HUES6 (cell line): Measurements from ENCODE around the gene SORT1.

Source experiments
- H3K27ac ChIP-seq: 2 replicates; pipeline ENCODE4 v1.7.0; 2013; ENCODE audit warnings: low read depth, mild to moderate bottlenecking, low read length, inconsistent platforms
- H3K27me3 ChIP-seq: 2 replicates; pipeline ENCODE4 v1.6.1; 2013; ENCODE audit warnings: low read length; ENCODE audit not compliant: control insufficient read depth, insufficient read depth
- H3K36me3 ChIP-seq: 2 replicates; pipeline ENCODE4 v1.6.1; 2013; ENCODE audit warnings: low read length; ENCODE audit not compliant: control insufficient read depth, insufficient read depth
- H3K4me1 ChIP-seq: 2 replicates; pipeline ENCODE4 v1.6.1; 2013; ENCODE audit warnings: low read length; ENCODE audit not compliant: control insufficient read depth, insufficient read depth
- H3K4me3 ChIP-seq: 2 replicates; pipeline ENCODE4 v1.5.1; 2013; ENCODE audit warnings: low read depth, low read length
- H3K9ac ChIP-seq: one replicate; pipeline ENCODE4 v1.6.1; 2013; ENCODE audit warnings: mild to moderate bottlenecking, low read length
- H3K9me3 ChIP-seq: 2 replicates; pipeline ENCODE4 v1.6.1; 2013; ENCODE audit warnings: low read depth, low read length; ENCODE audit not compliant: control insufficient read depth, insufficient read depth

SORT1 gene

GRCh38 chr1:109338608-109339007 lies 59.1 kb downstream of the SORT1 start:
- H3K4me3 ChIP-seq = no peak overlapping the region
- no peak overlapping the region for H3K27ac ChIP-seq
- H3K9me3 ChIP-seq = no peaks in the 10 kb centered on the region
- no peaks in the 10 kb centered on the region for H3K4me1 ChIP-seq
- no peak overlapping the region for H3K9ac ChIP-seq
- H3K27me3 ChIP-seq = no peaks in the 10 kb centered on the region
- peaks cover 71% of the 10 kb centered on the region for H3K36me3 ChIP-seq

- Histone ChIP-seq H3K27ac (no peak overlapping the region), H3K4me3 (no peak overlapping the region), H3K4me1 (no peaks in the 10 kb centered on the region), H3K9ac (no peak overlapping the region), H3K9me3 (no peaks in the 10 kb centered on the region), H3K27me3 (no peaks in the 10 kb centered on the region), H3K36me3 (peaks cover 74% of the 10 kb centered on the region)
Measured at GRCh38 chr1:109338091-109338490, 59.6 kb downstream of the SORT1 start.

- Histone ChIP-seq H3K4me1 (no peaks in the 10 kb centered on the region), H3K27me3 (no peaks in the 10 kb centered on the region), H3K36me3 (peaks cover 70% of the 10 kb centered on the region), H3K9ac (no peak overlapping the region), H3K4me3 (no peak overlapping the region), H3K27ac (no peak overlapping the region), H3K9me3 (peaks cover 8% of the 10 kb centered on the region; the same call in 1 of the 2 replicates)
Measured at GRCh38 chr1:109335091-109335490, 62.6 kb downstream of the SORT1 start.

GRCh38 chr1:109331113-109331512 lies 66.6 kb downstream of the SORT1 start:
- peaks cover 8% of the 10 kb centered on the region; the same call in 1 of the 2 replicates for H3K9me3 ChIP-seq
- peaks cover 65% of the 10 kb centered on the region for H3K36me3 ChIP-seq
- no peak overlapping the region for H3K4me3 ChIP-seq
- no peak overlapping the region for H3K27ac ChIP-seq
- no peaks in the 10 kb centered on the region for H3K27me3 ChIP-seq
- H3K4me1 ChIP-seq = no peaks in the 10 kb centered on the region
- no peak overlapping the region for H3K9ac ChIP-seq

GRCh38 chr1:109327285-109327684 lies 70.4 kb downstream of the SORT1 start:
- Histone ChIP-seq H3K4me3 (no peak overlapping the region), H3K9me3 (peaks cover 8% of the 10 kb centered on the region; the same call in 1 of the 2 replicates), H3K27ac (no peak overlapping the region), H3K27me3 (no peaks in the 10 kb centered on the region), H3K9ac (no peak overlapping the region), H3K4me1 (no peaks in the 10 kb centered on the region), H3K36me3 (peaks cover 55% of the 10 kb centered on the region)

- Histone ChIP-seq H3K4me3 (no peak overlapping the region), H3K9ac (no peak overlapping the region), H3K27me3 (no peaks in the 10 kb centered on the region), H3K27ac (no peak overlapping the region), H3K4me1 (peaks cover 7% of the 10 kb centered on the region), H3K36me3 (peaks cover 65% of the 10 kb centered on the region), H3K9me3 (no peaks in the 10 kb centered on the region)
Measured at GRCh38 chr1:109322974-109323373, 74.7 kb downstream of the SORT1 start.

- H3K27me3 ChIP-seq = no peaks in the 10 kb centered on the region
- H3K9ac ChIP-seq = no peak overlapping the region
- peaks cover 7% of the 10 kb centered on the region for H3K4me1 ChIP-seq
- no peak overlapping the region for H3K27ac ChIP-seq
- no peaks in the 10 kb centered on the region for H3K9me3 ChIP-seq
- H3K36me3 ChIP-seq = peaks cover 68% of the 10 kb centered on the region
- no peak overlapping the region for H3K4me3 ChIP-seq
Measured at GRCh38 chr1:109319114-109319513, 78.6 kb downstream of the SORT1 start.

GRCh38 chr1:109316506-109316905 lies 81.2 kb downstream of the SORT1 start:
- no peaks in the 10 kb centered on the region for H3K9me3 ChIP-seq
- no peaks in the 10 kb centered on the region for H3K27me3 ChIP-seq
- H3K4me1 ChIP-seq = peaks cover 7% of the 10 kb centered on the region
- H3K9ac ChIP-seq = no peak overlapping the region
- no peak overlapping the region for H3K27ac ChIP-seq
- H3K4me3 ChIP-seq = no peak overlapping the region
- peaks cover 60% of the 10 kb centered on the region for H3K36me3 ChIP-seq

- Histone ChIP-seq H3K9me3 (no peaks in the 10 kb centered on the region), H3K4me1 (peaks cover 7% of the 10 kb centered on the region), H3K9ac (no peak overlapping the region), H3K27ac (no peak overlapping the region), H3K27me3 (no peaks in the 10 kb centered on the region), H3K4me3 (no peak overlapping the region), H3K36me3 (peaks cover 51% of the 10 kb centered on the region)
Measured at GRCh38 chr1:109315288-109315687, 82.4 kb downstream of the SORT1 start.

- no peaks in the 10 kb centered on the region for H3K27me3 ChIP-seq
- H3K27ac ChIP-seq = no peak overlapping the region
- peaks cover 48% of the 10 kb centered on the region for H3K36me3 ChIP-seq
- peaks cover 7% of the 10 kb centered on the region for H3K4me1 ChIP-seq
- H3K9ac ChIP-seq = no peak overlapping the region
- H3K9me3 ChIP-seq = no peaks in the 10 kb centered on the region
- H3K4me3 ChIP-seq = no peak overlapping the region
Measured at GRCh38 chr1:109314795-109315194, 82.9 kb downstream of the SORT1 start.

GRCh38 chr1:109312978-109313775 lies 84.5 kb downstream of the SORT1 start:
- H3K4me3 ChIP-seq = no peak overlapping the region
- H3K36me3 ChIP-seq = peaks cover 37% of the 10 kb centered on the region
- no peak overlapping the region for H3K27ac ChIP-seq
- H3K9ac ChIP-seq = no peak overlapping the region
- H3K27me3 ChIP-seq = no peaks in the 10 kb centered on the region
- no peaks in the 10 kb centered on the region for H3K9me3 ChIP-seq
- no peaks in the 10 kb centered on the region for H3K4me1 ChIP-seq
